Adrenal gland (tissue), 5 donors: Measurements from ENCODE around the gene ARL17B.
"Not testable (repeated sequence)": the region's sequence is repeated elsewhere in the genome, so short reads cannot be mapped to it uniquely, and the experiment has no call there.

Experiments
- POLR2A ChIP-seq, 2 donors: fragments of 450-650 bp; IDR thresholded peaks; one replicate each; pipeline ENCODE4 v1.6.1; 2017; ENCODE audit warnings: antibody characterized with exemption in 2 of 2, mild to moderate bottlenecking in 2 of 2, moderate library complexity in 1 of 2
- TF ChIP-seq, protein P1 (sequence below), 6 experiments: fragments of 450-650 bp in 4 of 6; fragments of 200-600 bp in 2 of 6; sonication (generic) in 1 of 6; IDR thresholded peaks; 1 replicate in 5 of 6; 2 replicates in 1 of 6; pipeline versions ENCODE4 v1.5.1 to v1.8.0; 2016 to 2021; ENCODE audit warnings: antibody characterized with exemption in 6 of 6, mild to moderate bottlenecking in 2 of 6, moderate library complexity in 1 of 6
- donor health status: DM: no; HTN: no; CAD: no.

DNA sequence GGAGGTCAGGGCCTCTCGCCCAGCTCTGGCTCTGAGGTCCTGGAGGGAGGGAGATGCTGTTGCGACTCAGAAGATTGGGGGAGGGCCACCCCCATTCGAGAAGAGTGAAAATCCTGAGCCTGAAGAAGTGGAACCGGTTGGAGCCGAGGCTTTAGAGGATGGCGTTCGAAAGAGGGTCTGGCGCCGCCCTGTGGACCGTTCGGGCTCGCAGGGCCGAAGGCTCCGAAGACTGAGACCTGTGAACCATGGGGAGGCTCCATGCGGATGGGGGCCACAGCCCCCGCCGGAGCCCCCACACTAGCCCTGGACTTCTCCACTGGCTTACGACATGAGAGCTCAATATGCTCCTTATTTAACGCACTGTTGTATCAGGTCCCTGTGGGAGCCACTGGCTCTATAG is 20.3 kb downstream of the ARL17B start:
- TF ChIP-seq, protein P1, sequence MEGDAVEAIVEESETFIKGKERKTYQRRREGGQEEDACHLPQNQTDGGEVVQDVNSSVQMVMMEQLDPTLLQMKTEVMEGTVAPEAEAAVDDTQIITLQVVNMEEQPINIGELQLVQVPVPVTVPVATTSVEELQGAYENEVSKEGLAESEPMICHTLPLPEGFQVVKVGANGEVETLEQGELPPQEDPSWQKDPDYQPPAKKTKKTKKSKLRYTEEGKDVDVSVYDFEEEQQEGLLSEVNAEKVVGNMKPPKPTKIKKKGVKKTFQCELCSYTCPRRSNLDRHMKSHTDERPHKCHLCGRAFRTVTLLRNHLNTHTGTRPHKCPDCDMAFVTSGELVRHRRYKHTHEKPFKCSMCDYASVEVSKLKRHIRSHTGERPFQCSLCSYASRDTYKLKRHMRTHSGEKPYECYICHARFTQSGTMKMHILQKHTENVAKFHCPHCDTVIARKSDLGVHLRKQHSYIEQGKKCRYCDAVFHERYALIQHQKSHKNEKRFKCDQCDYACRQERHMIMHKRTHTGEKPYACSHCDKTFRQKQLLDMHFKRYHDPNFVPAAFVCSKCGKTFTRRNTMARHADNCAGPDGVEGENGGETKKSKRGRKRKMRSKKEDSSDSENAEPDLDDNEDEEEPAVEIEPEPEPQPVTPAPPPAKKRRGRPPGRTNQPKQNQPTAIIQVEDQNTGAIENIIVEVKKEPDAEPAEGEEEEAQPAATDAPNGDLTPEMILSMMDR (IDR thresholded peaks at IDR 0.05) = not testable (repeated sequence)
- not testable (repeated sequence) for TF ChIP-seq POLR2A (IDR thresholded peaks at IDR 0.05)
